Hepatocyte (in vitro differentiated cells): ENCODE data around the gene OCIAD1.

Experiments used
- CTCF ChIP-seq: fragments of 200-600 bp; sonication (generic); IDR thresholded peaks from 2 replicates; pipeline ENCODE4 v1.5.1; 2016; ENCODE audit warnings: antibody characterized with exemption, mild to moderate bottlenecking; ENCODE audit not compliant: poor library complexity
- EZH2 ChIP-seq: fragments of 200-600 bp; sonication (generic); IDR thresholded peaks from 2 replicates; pipeline ENCODE4 v1.6.1; 2016; ENCODE audit warnings: antibody characterized with exemption, mild to moderate bottlenecking, borderline replicate concordance

GRCh38 chr4:48877827-48878535, 47.1 kb downstream of the OCIAD1 start:
- no peak for TF ChIP-seq CTCF
- TF ChIP-seq EZH2: no peak
